Gastroesophageal sphincter (tissue), 3 donors: ENCODE data around the gene ENOX1.

Experiments
- CTCF ChIP-seq, 4 experiments: fragments of 200-600 bp in 2 of 4; fragments of 450-650 bp in 2 of 4; sonication (generic) in 1 of 4; IDR thresholded peaks; one replicate each; pipeline ENCODE4 v1.5.1; 2017 to 2019; ENCODE audit warnings: antibody characterized with exemption in 4 of 4, mild to moderate bottlenecking in 2 of 4, moderate library complexity in 2 of 4
- POLR2A ChIP-seq, 2 donors: fragments of 450-650 bp; IDR thresholded peaks; one replicate each; pipeline ENCODE4 v1.6.1; 2017; ENCODE audit warnings: antibody characterized with exemption in 2 of 2, mild to moderate bottlenecking in 2 of 2, moderate library complexity in 1 of 2

DNA sequence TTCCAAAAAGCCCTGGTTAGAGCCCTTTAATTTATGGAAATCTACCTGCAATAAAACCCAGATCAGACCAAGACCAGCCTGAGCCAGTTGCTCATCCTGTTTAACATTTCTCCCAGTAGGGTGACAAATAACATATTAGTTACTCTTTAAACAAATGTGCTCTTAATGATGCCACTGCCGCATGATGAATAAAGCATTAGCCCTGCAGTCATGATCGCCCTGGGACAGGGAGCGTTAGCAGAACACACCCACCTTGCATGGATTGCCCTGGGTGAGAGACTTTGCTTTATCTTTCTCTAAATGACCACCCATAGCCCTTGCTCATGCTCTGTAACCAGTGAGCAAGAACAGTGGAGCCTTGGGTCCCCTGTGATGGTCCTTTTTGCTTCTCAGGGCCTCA, 362.4 kb downstream of the ENOX1 start:
- TF ChIP-seq POLR2A (IDR thresholded peaks at IDR 0.05) (no peak), CTCF (IDR thresholded peaks at IDR 0.05) (no peak)
